ENCODE data around the gene CYP24A1. TPM values are rescaled to one million over a fixed set of nuclear protein-coding genes. Genes with fewer than 3 reads are reported as not detected.

CYP24A1 gene
- total and polyA plus RNA-seq, 2 of the 8 experiments (the other 6 are each of a cell fraction or from before 2014, with no cell fraction given) = not detected

DNA sequence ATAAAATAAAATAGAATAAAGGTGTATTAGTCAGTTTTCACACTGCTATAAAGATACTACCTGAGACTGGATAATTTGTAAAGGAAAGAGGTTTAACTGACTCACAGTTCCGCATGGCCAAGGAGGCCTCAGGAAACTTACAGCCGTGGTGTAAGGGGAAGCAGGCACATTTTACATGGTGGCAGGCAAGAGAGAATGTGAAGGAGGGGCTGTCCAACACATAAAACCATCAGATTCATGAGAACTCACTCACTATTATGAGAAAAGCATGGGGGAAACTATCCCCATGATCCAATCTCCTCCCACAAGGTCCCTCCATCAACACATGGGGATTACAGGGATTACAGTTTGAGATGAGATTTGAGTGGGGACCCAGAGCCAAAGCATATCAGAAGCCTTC, 62.3 kb downstream of the CYP24A1 start:
- H3K14ac ChIP-seq (ENCODE audit: insufficient read length) = no peak overlapping the region

More for the DNA sequence above, 62.3 kb downstream of the CYP24A1 start:
- Histone ChIP-seq H3K23ac (ENCODE audit: insufficient read length) (no peak overlapping the region), H3K18ac (ENCODE audit: extremely low read depth, low read length) (no peak overlapping the region), H3K4me1 (replicated peaks in 1 of 4; ENCODE audit: control insufficient read depth in 3 of 4, insufficient read depth in 4 of 4, low read length in 3 of 4) (no peaks in the 10 kb centered on the region), H2AFZ (ENCODE audit: low read length) (no peak overlapping the region), H4K8ac (ENCODE audit: extremely low read depth, insufficient read depth, low read length) (no peak overlapping the region), H3K27me3 (replicated peaks in 1 of 4; ENCODE audit: control insufficient read depth in 3 of 4, extremely low read depth in 1 of 4, insufficient read depth in 3 of 4, low read length in 3 of 4) (no peaks in the 10 kb centered on the region), H2BK5ac (ENCODE audit: low read depth, low read length) (no peak overlapping the region), H2BK15ac (ENCODE audit: low read length) (no peak overlapping the region), H3K79me2 (ENCODE audit: control insufficient read depth in 1 of 2, insufficient read depth in 2 of 2, low read length in 2 of 2) (no peaks in the 10 kb centered on the region), H3K56ac (replicated peaks; ENCODE audit: insufficient read length, low read depth, low read length) (no peak overlapping the region), H4K91ac (replicated peaks; ENCODE audit: insufficient read length, low read length) (no peak overlapping the region), H3K23me2 (ENCODE audit: low read depth, low read length) (no peaks in the 10 kb centered on the region; the same call in 1 of the 2 replicates), H2BK12ac (ENCODE audit: low read depth, low read length) (no peak overlapping the region), H3K9me3 (ENCODE audit: insufficient read depth in 2 of 2, low read depth in 1 of 2, low read length in 1 of 2) (no peaks in the 10 kb centered on the region), H3K79me1 (ENCODE audit: low read depth, low read length) (no peaks in the 10 kb centered on the region), H2BK120ac (replicated peaks; ENCODE audit: low read depth, low read length) (no peak overlapping the region), H3K4ac (replicated peaks; ENCODE audit: insufficient read length, low read depth, low read length) (no peak overlapping the region), H3K27ac (ENCODE audit: low read depth, low read length) (no peak overlapping the region), H3K4me3 (ENCODE audit: extremely low read depth in 1 of 4, insufficient read depth in 2 of 4, low read depth in 3 of 4, low read length in 4 of 4) (no peak overlapping the region), H4K5ac (ENCODE audit: insufficient read length, low read depth, low read length) (no peak overlapping the region), H2AK5ac (ENCODE audit: low read depth, low read length) (no peak overlapping the region), H3K36me3 (ENCODE audit: control insufficient read depth in 2 of 4, insufficient read depth in 4 of 4, low read length in 3 of 4) (no peaks in the 10 kb centered on the region), H2BK20ac (ENCODE audit: low read length) (no peak overlapping the region), H4K20me1 (replicated peaks in 1 of 2; ENCODE audit: control insufficient read depth in 1 of 2, insufficient read depth in 2 of 2, low read length in 2 of 2) (no peaks in the 10 kb centered on the region), H3K4me2 (ENCODE audit: insufficient read depth in 1 of 2, low read depth in 2 of 2, low read length in 2 of 2) (no peak overlapping the region), H3K9ac (replicated peaks in 1 of 4; ENCODE audit: extremely low read depth in 1 of 4, low read depth in 3 of 4, low read length in 3 of 4) (no peak overlapping the region)
- POLR2A ChIA-PET (ENCODE audit: partially characterized antibody) = no interaction called here
- FAIRE-seq (no peak), DNase-seq (ENCODE audit: low read depth in 1 of 2, low spot score in 2 of 2) (no peak)
- TF ChIP-seq, protein P1, sequence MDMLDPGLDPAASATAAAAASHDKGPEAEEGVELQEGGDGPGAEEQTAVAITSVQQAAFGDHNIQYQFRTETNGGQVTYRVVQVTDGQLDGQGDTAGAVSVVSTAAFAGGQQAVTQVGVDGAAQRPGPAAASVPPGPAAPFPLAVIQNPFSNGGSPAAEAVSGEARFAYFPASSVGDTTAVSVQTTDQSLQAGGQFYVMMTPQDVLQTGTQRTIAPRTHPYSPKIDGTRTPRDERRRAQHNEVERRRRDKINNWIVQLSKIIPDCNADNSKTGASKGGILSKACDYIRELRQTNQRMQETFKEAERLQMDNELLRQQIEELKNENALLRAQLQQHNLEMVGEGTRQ (IDR thresholded peaks at IDR 0.05; ENCODE audit: low read length) = no peak
- TF ChIP-seq TCF12 (IDR thresholded peaks at IDR 0.05; ENCODE audit: low read depth, low read length) (no peak), POLR2A (IDR thresholded peaks at IDR 0.05; ENCODE audit: control extremely low read depth in 1 of 2, low read depth in 2 of 2, low read length in 2 of 2) (no peak), CBX8 (IDR thresholded peaks at IDR 0.05; ENCODE audit: borderline replicate concordance, low read depth, low read length) (no peak), SUZ12 (IDR thresholded peaks at IDR 0.05; ENCODE audit: low read length) (no peak), TAF1 (IDR thresholded peaks at IDR 0.05; ENCODE audit: low read depth, low read length) (no peak), RAD21 (IDR thresholded peaks at IDR 0.05 in 1 of 2, conservative IDR thresholded peaks at IDR 0.05 in 1 of 2; ENCODE audit: low read depth in 2 of 2, low read length in 2 of 2) (no peak), SRF (IDR thresholded peaks at IDR 0.05; ENCODE audit: low read depth, low read length) (no peak), SIX5 (IDR thresholded peaks at IDR 0.05; ENCODE audit: low read depth, low read length) (no peak), RXRA (IDR thresholded peaks at IDR 0.05; ENCODE audit: insufficient read depth, low read depth, low read length) (no peak), SIRT6 (IDR thresholded peaks at IDR 0.05; ENCODE audit: low read length) (no peak), GABPA (IDR thresholded peaks at IDR 0.05; ENCODE audit: borderline replicate concordance, insufficient read depth, low read length) (no peak)
- 88% methylated on average over 2 of the region's 2 CpGs; no CpG with 5 or more reads in 1 of the 2 experiments for WGBS, 2 experiments (ENCODE audit: extremely low coverage in 1 of 2, insufficient coverage in 1 of 2, insufficient read length in 1 of 2, insufficient replicate concordance in 2 of 2, low coverage in 1 of 2, low lambda C conversion rate in 2 of 2, missing lambda C conversion rate in 1 of 2)
- CTCF ChIA-PET (ENCODE audit: partially characterized antibody) = interaction anchor here (0.8 to 2.4 kb wide), 5 partner anchors 8 to 89 kb away, joined by 3 to 17 read pairs (median 4); no protein-coding TSS in a partner anchor
